HuH-7 (cell line): ENCODE data around the gene TRPM8.
A peak's percentile ranks its signal among the peaks of the same experiment; 100 is the strongest.
"Not testable (repeated sequence)": the region's sequence is repeated elsewhere in the genome, so short reads cannot be mapped to it uniquely, and the experiment has no call there.

Experiments used
- DNase-seq: peaks from one replicate; pipeline ENCODE4 v3.0.0; 2011; ENCODE audit warnings: low spot score

TRPM8 gene

GRCh38 chr2:233917116-233917515, at the start of gene TRPM8:
TSS of gene TRPM8 (plus strand) at chr2:233917373. CDS start at chr2:233926538, 9,165 bp downstream.
- DNase-seq = no peak

GRCh38 chr2:233867993-233868532, 49.1 kb upstream of the TRPM8 start, which contains the start of gene MSL3B:
TSS of gene MSL3B (minus strand) at chr2:233868386.
- DNase-seq = no peak

- DNase-seq = no peak
These were observed 45.7 kb upstream of the TRPM8 start for GRCh38 chr2:233871432-233871831.

DNA sequence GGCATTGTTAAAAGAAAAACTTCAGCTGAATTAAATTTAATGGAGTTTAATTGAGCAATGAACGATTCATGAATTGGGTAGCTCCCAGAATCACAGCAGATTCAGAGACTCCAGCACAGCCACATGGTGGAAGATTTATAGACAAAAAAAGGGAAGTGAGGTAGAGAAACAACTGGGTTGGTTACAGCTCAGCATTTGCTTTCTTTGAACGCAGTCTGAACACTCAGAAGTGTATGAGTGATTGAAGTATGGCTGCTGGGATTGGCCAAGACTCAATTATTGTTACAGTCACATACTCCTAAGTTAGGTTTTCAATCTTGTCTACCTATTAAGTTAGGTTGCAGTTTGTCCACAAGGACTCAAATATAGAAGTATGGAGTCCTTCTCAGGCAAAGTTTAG, 45.0 kb upstream of the TRPM8 start:
- not testable (repeated sequence) for DNase-seq

DNA sequence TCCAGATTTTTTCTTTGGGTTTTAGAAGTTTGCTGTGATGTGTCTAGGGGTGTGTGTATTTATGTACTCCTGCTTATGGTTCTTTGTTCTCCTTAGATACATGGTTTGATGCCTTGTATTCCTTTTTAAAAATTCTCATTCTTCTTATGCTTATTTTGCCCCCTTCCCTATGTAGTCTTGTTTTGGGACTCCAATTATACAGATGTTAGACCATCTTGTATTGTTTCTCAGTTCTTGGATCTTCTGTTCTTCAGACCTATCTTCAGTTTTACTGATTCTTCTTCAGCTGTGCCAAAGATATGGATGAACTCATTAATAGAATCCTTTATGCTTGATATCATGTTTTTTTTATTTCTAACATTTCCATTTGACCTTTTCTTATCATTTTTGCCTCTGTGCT, 34.8 kb upstream of the TRPM8 start:
- no peak for DNase-seq

DNA sequence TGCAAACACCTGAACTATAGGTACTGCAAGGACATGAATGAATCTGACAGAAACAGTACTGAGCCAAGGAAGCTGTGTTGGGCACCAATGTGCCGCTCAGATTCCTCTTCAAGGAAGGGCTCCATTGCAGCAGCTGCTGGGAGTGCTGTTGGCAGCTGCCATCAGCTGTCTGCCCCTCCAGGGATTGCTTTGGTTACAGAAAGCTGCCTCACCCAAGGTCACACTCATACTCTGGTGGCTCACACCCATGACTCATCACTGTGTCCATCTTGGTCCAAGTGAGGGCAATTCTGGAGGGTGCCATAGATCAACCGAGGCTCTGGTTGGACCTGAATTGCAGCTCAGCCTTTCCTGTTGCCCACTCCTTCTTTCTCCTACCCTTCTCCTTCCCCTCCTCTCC, 24.4 kb upstream of the TRPM8 start:
- no peak for DNase-seq

DNA sequence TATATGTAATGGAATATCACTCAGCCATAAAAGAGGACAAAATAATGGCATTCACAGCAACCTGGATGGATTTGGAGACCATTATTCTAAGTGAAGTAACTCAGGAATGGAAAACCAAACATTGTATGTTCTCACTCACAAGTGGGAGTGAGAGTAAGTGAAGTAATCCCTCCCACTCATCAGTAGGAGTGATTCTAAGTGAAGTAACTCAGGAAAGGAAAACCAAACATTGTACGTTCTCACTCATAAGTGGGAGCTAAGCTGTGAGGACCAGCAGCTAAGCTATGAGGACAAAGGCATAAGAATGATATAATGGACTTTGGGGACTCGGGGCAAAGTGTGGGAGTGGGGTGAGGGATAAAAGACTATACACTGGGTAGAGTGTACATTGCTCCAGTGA, 20.9 kb upstream of the TRPM8 start:
- DNase-seq = not testable (repeated sequence)

GRCh38 chr2:233901367-233901766, 15.8 kb upstream of the TRPM8 start:
- no peak for DNase-seq

- DNase-seq = no peak
These were observed 15.3 kb upstream of the TRPM8 start for GRCh38 chr2:233901884-233902283.

- DNase-seq = no peak
These were observed 11.2 kb upstream of the TRPM8 start for GRCh38 chr2:233905945-233906344.

DNA sequence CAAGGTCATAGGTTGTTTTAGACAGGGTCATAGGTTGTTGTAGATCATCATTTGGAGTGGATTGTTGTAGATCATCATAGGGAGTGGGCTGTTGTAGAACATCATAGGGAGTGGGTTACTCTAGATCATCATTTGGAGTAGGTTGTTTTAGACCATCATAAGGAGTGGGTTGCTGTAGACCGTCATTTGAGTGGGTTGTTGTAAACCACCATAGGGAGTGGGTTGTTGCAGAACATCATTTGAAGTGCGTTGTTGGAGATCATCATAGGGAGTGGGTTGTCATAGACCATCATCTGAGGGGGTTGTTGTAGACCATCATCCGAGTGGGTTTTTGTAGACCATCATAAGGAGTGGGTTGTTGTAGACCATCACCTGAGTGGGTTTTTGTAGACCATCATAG, 9.5 kb upstream of the TRPM8 start:
- DNase-seq = no peak

DNA sequence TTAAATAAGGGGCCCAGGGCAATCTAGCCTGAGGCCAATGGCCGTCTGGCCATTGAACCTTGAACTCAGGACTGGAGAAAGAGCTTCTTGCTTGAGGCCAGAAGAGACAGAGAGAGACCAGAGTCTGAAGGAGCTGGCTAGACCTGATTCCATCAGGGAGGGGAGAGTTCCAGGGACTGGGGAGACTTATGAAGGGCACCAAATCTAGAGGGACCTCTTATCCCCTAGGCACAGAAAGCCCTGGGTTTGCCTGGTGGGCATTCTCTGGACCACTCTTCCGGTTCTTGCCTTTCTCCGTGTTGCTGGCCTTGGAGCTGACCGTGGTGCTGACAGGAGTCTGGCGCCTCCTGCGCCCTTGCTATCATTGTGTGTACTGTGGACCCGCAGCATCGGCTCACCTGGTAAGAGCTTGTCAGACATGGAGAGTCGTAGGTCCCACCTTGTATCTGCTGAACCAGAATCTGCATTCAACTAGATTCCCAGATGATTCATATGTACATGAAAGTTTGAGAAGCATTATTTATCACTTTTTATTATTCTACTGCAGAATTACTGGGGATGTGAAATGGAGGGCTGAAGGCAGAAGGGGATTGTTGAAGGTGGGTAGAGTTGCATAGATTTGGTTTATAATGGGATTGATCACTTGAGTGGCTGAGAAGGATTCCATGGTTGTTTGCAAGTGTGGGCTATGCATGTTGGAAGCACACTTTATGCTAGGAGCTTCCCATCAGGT, 4.3 kb upstream of the TRPM8 start:
- DNase-seq = peak; percentile 42

GRCh38 chr2:233915128-233915527, 2.0 kb upstream of the TRPM8 start:
- DNase-seq = no peak

DNA sequence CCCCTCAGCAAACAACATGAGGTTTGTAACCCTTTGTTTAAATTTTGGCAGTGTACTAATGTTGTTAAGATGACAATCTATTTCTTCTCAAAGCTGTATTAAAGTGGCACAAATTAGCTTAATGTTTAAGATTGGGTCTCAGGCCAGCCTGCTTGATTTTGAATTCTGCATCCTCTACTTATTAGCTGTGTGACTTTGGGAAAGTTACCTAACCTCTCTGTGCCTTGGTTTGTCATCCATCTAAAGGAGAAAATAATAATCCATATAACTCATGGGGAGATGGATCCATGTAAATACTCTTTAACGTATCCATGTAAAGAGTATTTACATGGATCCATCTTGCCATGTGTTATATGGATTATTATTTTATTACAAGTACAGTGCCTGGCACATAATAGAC, 2.1 kb downstream of the TRPM8 start:
- DNase-seq = no peak

- no peak for DNase-seq
These were observed 2.8 kb downstream of the TRPM8 start for GRCh38 chr2:233919938-233920337.

GRCh38 chr2:233922471-233922870, 5.3 kb downstream of the TRPM8 start:
- DNase-seq = no peak

GRCh38 chr2:233925402-233925801, 8.2 kb downstream of the TRPM8 start:
- no peak for DNase-seq

- no peak for DNase-seq
These were observed 9.6 kb downstream of the TRPM8 start for GRCh38 chr2:233926806-233927205.

DNA sequence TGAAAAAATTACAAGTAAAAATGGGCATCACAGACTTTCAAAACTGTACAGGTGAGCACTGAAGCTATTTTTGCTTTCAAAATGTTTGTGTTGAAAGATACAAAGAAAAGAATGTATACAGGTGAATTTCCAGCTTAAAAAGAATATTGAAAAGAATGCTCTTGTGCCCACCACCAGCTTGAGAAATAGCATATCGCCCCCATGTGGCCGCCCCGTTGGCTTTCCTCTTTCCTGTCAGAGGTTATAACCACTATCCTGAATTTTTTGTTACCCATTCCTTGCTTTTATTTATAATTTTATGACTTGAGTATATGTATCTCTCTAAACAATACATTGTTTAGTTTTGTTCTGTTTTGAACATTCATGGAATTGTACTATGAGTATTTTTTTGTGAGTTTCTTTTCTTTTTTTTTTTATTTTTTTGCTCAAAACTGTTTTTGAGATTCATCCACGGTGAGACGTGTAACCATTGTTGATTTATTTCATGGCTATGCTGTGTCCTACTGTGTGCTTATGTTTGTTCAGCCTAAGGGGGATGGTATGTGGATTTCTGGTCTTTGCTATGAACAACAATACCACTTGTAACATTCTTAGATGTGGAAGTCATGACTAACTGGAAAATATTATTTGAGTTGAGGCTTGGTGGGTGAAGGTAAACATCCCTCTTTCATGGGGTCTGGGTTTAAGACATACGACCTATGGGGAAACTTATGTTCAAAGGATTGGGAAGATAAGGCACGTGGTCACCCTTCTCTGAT, 11.6 kb downstream of the TRPM8 start:
- DNase-seq = peak; percentile 34

DNA sequence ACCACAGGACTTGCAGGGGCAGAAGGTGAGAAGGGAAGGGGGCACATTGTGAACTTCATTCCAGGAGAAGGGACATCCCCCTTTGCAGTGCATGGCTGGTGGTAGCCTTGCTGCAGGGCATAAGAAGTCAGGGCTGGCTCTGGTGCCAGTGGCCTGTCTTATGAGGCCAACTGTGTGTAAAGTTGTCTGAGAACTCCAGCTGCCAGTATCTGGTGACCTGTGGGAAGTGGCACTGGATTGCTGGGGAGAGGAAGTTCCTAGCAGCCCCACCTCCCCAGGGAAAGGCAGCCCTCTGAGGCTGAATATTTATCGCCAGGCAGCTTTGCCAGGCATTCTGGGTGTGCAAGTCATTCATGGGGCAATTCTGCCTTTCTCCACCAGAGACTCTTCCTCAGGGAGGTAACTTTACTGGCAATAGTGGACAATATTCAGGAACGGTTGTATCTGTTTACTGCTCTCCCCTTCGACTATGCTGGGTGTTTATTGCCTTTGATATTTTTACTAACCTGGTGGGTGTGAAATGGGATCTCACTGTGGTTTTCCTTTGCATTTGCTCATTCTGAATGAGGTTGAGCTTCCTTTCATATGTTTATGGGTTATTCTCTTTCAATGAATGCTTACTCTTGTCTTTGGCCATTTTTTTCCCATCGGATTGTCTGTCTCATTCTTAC, 12.3 kb downstream of the TRPM8 start:
- DNase-seq = no peak

- DNase-seq = no peak
These were observed 17.4 kb downstream of the TRPM8 start for GRCh38 chr2:233934524-233934923.

DNA sequence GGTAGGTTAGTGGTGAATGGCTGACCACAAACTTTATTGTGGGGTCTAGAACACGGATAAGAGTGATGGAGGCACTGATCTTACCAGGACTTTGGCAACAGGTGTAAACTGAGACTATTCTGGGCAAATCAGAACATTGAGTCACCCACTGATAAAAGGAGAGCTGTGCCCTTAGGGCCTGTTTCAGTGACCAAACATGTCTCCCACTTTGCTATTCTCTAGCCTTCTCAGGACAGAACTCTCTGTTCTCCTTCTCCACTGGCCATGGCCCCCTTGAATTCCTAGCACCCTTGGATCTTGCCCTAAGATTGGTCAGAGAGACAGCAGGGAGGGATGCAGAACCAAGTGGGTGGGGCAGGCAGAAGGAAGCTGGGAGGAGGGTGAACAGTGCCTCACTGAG, 18.3 kb downstream of the TRPM8 start:
- no peak for DNase-seq

GRCh38 chr2:233936089-233936488, 18.9 kb downstream of the TRPM8 start:
- no peak for DNase-seq
